ENCODE data around the gene CDKN1B.

Gene CDKN1B

DNA sequence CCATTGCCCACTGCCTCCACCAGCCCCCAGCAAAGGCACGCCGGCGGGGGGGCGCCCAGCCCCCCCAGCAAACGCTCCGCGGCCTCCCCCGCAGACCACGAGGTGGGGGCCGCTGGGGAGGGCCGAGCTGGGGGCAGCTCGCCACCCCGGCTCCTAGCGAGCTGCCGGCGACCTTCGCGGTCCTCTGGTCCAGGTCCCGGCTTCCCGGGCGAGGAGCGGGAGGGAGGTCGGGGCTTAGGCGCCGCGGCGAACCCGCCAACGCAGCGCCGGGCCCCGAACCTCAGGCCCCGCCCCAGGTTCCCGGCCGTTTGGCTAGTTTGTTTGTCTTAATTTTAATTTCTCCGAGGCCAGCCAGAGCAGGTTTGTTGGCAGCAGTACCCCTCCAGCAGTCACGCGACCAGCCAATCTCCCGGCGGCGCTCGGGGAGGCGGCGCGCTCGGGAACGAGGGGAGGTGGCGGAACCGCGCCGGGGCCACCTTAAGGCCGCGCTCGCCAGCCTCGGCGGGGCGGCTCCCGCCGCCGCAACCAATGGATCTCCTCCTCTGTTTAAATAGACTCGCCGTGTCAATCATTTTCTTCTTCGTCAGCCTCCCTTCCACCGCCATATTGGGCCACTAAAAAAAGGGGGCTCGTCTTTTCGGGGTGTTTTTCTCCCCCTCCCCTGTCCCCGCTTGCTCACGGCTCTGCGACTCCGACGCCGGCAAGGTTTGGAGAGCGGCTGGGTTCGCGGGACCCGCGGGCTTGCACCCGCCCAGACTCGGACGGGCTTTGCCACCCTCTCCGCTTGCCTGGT, at the start of gene CDKN1B:
Gene CDKN1B, plus strand, starts transcription at position 576 of the 793 bp plus-strand sequence. CDS start 472 bp downstream, outside the sequence.
- DNase-seq, result peak; percentile 89

DNA sequence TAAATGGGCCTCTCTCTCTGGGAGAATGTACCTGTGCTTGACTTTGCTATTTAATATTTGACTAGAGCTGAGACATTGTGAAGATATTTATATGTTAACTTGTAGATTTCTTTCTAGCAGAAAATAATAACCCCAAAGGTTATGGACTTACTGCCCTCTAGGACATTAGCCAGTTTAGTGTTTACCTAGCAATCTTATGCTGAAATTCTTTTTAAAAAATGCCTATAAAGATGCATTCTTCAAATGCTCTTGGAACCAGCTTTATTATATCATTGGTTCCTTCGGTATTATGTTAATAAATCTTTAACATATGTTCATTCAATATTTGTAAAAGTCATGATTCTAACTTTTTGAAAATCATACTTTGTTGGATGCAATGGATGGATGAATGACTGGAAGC, 49.2 kb upstream of the CDKN1B start:
- no peak for DNase-seq

- DNase-seq, result no peak
Observed at GRCh38 chr12:12669020-12669419, 48.1 kb upstream of the CDKN1B start.

DNA sequence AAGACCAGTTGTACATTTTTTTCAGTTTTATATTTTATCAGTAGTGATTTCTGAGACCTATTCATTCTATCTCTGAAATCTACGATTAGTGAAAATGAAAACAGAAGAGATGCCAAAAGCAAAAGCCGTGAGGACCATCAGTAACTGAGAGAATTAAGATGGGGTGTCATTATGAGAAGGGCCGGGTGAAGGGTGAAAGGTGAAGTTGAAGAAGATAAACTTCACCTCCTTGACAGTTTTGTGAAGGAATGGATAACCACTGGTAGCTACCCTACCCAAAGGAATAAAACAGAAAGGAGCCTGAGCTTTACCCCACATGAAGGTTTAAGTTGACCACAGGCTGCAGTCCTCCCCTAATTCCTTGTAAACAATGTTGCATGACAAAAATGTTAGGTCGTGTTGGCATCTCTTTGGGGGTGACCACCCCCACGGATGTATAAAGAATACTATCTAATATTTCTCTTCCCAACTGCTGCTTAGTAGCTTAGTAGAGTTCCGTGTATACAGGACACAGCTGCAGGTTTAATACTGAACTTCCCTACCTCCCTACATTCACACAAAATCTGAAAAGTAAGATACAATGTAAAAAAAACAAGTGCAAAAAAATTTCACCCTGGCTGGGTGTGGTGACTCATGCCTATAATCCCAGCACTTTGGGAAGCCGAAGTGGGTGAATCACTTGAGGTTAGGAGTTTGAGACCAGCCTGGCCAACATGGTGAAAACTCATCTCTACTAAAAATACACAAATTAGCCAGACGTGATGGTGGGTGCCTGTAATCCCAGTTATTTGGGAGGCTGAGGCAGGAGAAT, 45.1 kb upstream of the CDKN1B start:
- DNase-seq, result no peak

DNA sequence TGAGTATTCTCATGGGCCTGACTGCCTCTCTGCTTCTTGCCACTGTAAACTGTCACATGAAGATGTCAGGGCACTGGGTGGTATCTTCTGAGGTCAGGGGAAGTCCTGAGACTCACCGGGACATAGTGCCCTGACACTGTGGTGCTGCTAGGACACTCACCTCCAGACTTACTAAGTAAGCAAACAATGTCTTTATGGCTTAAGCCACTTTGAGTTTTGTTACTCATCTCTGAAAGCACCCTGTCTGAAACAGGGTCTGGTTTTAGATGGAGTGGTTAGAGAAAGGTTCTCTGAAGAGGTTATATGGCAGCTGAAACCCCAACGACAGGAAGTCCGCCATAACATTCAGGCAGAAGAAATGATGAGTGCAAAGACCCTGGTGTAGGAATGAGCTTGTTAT, 43.9 kb upstream of the CDKN1B start:
- no peak for DNase-seq

- DNase-seq, result no peak
Observed at GRCh38 chr12:12676605-12677004, 40.6 kb upstream of the CDKN1B start.

DNA sequence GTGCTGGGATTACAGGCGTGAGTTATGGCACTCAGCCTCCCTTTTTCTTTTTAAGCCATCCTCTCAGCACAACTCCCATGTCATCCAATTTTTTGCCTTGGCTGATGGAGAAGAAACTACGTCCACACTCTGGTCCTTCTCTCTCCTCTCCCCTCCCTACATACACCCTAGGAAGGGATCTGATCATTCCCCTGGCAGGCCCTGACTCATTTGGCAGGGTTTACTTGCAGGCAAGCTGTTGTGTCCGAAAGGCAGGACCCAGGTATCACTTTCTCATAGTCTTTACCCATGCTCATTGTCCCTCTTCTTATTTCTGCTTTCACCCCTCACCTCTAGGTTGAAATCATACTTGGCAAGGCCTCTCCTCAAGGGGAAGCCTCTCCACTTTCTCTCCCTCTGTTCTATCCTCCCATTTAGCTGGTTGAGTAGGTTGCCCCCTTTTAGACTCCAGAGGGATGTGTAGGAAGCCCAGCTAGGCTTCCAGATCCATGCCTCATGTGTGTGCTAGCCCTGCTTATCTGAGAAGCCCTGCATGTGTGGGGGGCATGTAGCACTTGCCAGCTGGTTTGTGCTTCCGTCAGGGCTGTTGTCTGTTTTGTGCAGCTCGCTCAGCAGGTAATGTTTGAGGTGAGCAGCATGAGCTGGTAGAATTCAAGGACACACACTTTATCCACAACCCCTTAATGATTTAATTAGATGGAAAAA, 36.0 kb upstream of the CDKN1B start:
- no peak for DNase-seq

DNA sequence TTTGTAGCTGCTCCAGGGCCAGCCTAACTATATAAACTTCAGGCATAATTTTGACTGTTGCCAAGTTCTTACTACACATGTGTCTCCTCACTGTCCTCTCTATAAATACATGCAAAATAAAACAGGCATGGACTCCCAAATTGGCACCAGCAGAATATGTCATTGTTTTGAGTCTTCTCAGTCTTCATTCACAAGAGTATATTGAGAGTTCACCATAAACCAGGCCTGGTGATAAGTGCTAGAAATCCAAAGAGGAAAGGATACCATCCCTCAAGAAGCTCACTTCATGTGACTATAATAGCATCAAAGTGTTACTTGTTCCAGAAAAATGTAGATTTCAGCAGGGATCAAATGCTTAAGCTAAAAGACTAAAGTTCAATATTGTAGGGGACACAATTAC, 34.9 kb upstream of the CDKN1B start:
- DNase-seq, result no peak

DNA sequence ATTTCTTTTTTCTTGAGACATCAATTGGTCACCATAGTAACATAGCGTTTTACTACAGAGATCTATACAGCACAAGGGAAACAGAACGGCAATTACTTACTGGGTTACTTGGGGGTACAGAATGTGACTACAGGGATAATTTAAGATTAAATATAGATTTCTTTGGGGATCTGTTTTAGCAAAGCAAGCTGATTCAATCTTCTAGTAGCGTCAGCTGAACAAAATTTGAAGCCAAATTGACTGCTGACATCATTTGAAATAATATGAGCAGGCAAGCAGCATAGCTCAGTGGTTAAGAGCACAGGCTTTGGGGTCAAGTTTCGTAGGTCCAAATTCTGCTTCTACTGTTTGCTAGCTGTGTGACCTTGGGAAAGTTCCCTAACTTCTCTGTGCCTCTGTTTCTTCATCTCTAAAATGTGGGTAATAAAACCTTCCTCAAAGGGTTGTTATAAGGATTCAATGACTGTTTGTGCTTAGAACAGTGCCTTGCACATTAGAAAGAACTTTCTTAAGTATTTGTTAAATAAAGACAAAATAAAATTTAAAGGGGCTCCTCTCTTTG, 34.0 kb upstream of the CDKN1B start:
- DNase-seq, result no peak

- no peak for DNase-seq
Observed at GRCh38 chr12:12683725-12684124, 33.4 kb upstream of the CDKN1B start.

- DNase-seq, result peak; percentile 69
Observed at GRCh38 chr12:12684375-12685106, 32.6 kb upstream of the CDKN1B start.

DNA sequence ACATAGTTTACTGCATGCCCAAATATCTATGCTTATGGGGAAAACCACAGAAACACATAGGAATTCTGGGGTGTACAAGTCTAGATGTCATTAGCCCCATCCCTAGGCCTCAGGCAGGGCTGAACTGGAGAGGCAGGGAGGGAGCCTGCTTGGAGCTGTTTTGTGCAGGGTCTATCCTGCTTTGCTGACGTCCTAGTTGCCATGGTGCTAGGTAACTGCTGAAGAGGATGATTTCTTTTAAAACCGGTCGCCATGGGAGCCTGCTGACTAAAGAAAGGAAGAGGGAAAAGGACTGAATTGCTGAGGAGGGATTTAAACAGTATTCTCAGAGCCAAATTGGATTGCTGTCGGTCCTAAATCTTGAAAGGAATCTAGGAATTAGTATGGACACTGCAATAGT, 31.9 kb upstream of the CDKN1B start:
- peak; percentile 75 for DNase-seq

- DNase-seq, result no peak
Observed at GRCh38 chr12:12686472-12686871, 30.7 kb upstream of the CDKN1B start.

DNA sequence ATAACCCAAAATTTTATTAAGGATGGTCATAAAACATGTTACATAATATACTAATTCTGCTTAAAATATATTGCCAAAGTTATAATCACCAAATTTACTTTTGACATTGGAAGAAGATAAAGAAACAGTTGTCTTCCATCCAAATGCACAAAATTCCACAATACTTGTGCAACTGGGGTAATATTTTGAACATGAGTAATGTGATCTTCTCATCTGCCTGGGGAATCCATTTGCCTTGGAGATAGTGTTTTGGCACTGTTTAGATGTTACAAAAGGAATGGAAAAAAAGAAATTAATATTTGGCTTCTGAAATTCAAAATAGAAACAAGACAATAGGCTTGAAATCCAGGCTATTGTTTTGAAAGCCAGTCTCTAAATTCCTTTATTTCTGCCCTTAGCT, 30.2 kb upstream of the CDKN1B start:
- no peak for DNase-seq

DNA sequence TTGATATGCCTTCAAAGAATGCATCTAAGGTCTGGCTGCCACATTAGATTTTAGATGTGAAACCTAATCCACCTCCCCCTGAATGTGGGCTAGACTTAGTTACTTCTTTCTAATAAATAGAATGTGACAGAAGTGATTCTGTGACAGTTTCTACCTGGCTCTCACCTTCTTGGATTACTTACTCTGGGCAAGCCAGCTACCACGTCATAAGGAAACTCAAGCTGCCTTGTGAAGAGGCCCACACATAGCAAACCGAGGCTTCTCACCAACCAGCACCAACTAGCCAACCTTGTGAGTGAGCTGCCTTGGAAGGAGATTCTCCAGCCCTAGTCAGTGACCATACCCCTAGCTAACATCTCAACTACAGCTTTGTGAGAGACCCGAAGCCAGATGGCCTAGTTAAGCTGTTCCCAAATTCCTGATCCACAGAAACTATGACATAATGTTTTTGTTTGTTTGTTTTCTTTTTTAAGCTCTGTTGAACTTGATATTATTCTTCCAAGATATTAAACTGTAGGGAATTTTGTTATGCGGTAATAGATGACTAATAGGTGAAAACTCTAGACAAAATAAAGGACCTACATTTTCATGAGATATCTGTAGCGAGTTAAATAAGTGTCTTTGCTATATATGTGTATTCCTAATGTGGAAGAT, 27.4 kb upstream of the CDKN1B start:
- DNase-seq, result no peak

DNA sequence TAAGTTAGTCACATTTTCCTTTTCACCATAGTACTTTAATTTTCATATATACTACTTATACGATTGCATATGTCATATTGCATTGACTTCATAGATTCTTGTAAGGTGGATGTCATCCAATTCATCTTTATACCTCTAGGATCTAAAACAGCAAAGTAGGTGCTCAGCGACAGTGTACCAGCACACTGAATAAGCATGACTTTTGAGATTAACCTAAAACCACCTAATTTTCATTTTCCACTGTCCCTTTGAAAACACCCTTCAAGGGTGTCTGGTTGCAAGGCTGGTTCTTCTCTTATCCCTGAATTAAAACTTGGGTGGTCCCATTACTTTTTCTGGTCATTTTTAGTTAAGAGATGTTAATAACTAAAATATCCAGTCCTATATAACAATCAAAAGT, 25.6 kb upstream of the CDKN1B start:
- no peak for DNase-seq

DNA sequence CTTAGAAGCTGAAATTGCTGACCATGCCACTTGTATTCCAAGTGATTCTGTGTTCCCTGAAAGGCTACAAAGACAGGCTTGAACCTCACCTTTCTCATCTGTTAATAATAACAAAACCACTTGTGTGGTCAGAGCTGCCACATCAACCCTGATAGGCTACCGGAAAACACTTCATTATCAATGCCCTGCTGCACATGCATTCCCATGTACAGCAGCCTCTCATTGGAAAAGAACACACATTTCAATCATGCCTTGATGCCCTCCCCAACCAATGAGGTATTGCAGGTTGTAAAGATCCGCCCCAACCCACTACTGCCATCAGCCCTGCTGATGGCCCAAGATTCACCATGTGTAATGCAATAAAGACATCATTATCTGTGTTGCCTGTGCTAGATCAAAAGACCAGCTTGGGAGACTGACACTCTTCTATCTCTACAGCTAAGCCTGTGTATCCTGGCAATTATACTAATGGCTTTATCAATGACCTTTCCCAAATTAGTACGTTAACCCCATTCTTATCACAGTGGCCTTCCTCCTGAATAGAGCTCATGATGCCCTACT, 24.0 kb upstream of the CDKN1B start:
- no peak for DNase-seq

GRCh38 chr12:12696562-12697383, 20.4 kb upstream of the CDKN1B start:
- peak; percentile 89 for DNase-seq

- DNase-seq, result no peak
Observed at GRCh38 chr12:12699345-12699744, 17.8 kb upstream of the CDKN1B start.

DNA sequence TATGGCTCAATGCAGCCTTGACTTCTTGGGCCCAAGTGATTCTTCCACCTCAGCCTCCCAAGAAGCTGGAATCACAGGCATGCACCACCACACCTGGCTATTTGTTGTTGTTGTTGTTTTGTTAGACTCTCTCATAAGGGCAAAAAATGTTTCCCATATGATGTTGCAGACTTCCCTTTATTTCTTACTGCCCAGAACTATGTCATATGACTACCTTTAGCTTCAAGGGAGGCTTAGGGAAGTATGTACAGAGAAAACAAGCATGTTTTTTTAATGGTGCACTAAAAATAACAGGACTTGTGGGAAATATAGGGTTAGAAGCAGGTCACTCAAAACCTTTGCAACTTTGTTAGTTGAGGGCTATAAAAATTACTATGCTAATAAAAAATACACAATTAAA, 16.9 kb upstream of the CDKN1B start:
- DNase-seq, result no peak

DNA sequence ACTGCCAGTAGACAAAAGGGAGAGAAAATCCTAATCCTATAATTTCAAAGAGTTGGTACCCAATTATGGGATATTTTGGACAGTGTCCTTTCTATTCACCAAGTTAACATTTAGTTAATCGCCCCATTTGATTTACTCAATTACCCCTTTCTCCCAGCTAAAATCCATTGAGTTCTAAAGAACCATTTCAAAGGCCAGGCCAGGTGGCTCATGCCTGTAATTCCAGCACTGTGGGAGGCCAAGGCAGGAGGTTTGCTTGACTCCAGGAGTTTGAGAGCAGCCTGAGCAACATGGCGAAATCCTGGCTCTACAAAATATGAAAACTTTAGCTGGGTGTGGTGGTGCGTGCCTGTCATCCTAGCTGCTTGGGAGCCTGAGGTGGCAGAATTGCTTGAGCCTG, 15.7 kb upstream of the CDKN1B start:
- DNase-seq, result no peak
